Liver (tissue), 9 donors: ENCODE data around the gene POU3F2. TPM values are rescaled to one million over a fixed set of nuclear protein-coding genes. Genes with fewer than 3 reads are reported as not detected.
A peak's percentile ranks its signal among the peaks of the same experiment; 100 is the strongest.

Experiments used
- DNase-seq: peaks from one replicate; pipeline ENCODE4 v3.0.0-alpha.2; 2017; ENCODE audit warnings: low spot score
- H3K27ac ChIP-seq, 2 donors: one replicate each; pipeline ENCODE4 v1.7.0; 2013; ENCODE audit warnings: inconsistent platforms in 2 of 2, low read length in 2 of 2, control low read depth in 1 of 2, low read depth in 1 of 2, mild to moderate bottlenecking in 1 of 2
- H3K27me3 ChIP-seq, 4 donors: one replicate each; pipeline versions ENCODE4 v1.6.1 to v1.7.0; 2013; ENCODE audit warnings: low read length in 3 of 4, inconsistent platforms in 1 of 4, mild to moderate bottlenecking in 1 of 4, moderate library complexity in 1 of 4; ENCODE audit not compliant: control insufficient read depth in 4 of 4, insufficient read depth in 4 of 4
- H3K36me3 ChIP-seq, 4 donors: one replicate each; pipeline versions ENCODE4 v1.6.1 to v1.7.0; 2013; ENCODE audit warnings: low read length in 3 of 4, mild to moderate bottlenecking in 3 of 4, low read depth in 1 of 4, moderate library complexity in 1 of 4; ENCODE audit not compliant: control insufficient read depth in 4 of 4, insufficient read depth in 3 of 4
- H3K4me1 ChIP-seq, 4 donors: one replicate each; pipeline versions ENCODE4 v1.6.1 to v1.7.0; 2013; ENCODE audit warnings: low read length in 3 of 4, mild to moderate bottlenecking in 3 of 4, moderate library complexity in 1 of 4; ENCODE audit not compliant: control insufficient read depth in 4 of 4, insufficient read depth in 4 of 4
- H3K4me3 ChIP-seq, 3 donors: one replicate each; pipeline versions ENCODE4 v1.6.1 to v1.7.0; 2013; ENCODE audit warnings: low read length in 3 of 3, control low read depth in 1 of 3, low read depth in 1 of 3, mild to moderate bottlenecking in 1 of 3
- H3K9ac ChIP-seq, 2 donors: one replicate each; pipeline ENCODE4 v1.7.0; 2013; ENCODE audit warnings: low read length in 2 of 2, mild to moderate bottlenecking in 2 of 2, moderate library complexity in 2 of 2, control low read depth in 1 of 2, low read depth in 1 of 2
- H3K9me3 ChIP-seq, 4 donors: one replicate each; pipeline versions ENCODE4 v1.6.1 to v1.7.0; 2013; ENCODE audit warnings: low read length in 3 of 4; ENCODE audit not compliant: control insufficient read depth in 4 of 4
- EGR1 ChIP-seq, 2 donors: IDR thresholded peaks; 2 replicates each; pipeline ENCODE4 v1.6.1; 2016 to 2018; ENCODE audit warnings: antibody characterized with exemption in 2 of 2, low read depth in 2 of 2
- FOXA1 ChIP-seq: IDR thresholded peaks from 2 replicates; pipeline ENCODE4 v1.6.1; 2016; ENCODE audit warnings: antibody characterized with exemption
- FOXA2 ChIP-seq: IDR thresholded peaks from 2 replicates; pipeline ENCODE4 v1.6.1; 2016; ENCODE audit warnings: antibody characterized with exemption
- GABPA ChIP-seq, 2 donors: IDR thresholded peaks in 1 of 2; conservative IDR thresholded peaks in 1 of 2; 2 replicates each; pipeline ENCODE4 v1.6.1; 2016; ENCODE audit warnings: antibody characterized with exemption in 2 of 2, mild to moderate bottlenecking in 1 of 2, moderate library complexity in 1 of 2
- HNF4A ChIP-seq, 2 donors: conservative IDR thresholded peaks; 2 replicates each; pipeline ENCODE4 v1.6.1; 2016; ENCODE audit warnings: antibody characterized with exemption in 2 of 2, mild to moderate bottlenecking in 2 of 2
- HNF4G ChIP-seq: IDR thresholded peaks from 2 replicates; pipeline ENCODE4 v1.6.1; 2016; ENCODE audit warnings: antibody characterized with exemption
- JUND ChIP-seq, 2 donors: IDR thresholded peaks; 2 replicates each; pipeline ENCODE4 v1.6.1; 2016; ENCODE audit warnings: antibody characterized with exemption in 2 of 2
- NR2F2 ChIP-seq: IDR thresholded peaks from 2 replicates; pipeline ENCODE4 v1.6.1; 2016; ENCODE audit warnings: antibody characterized with exemption
- RAD21 ChIP-seq, 2 donors: IDR thresholded peaks; 2 replicates each; pipeline ENCODE4 v1.6.1; 2016; ENCODE audit warnings: antibody characterized with exemption in 2 of 2, mild to moderate bottlenecking in 2 of 2
- RXRA ChIP-seq, 2 donors: IDR thresholded peaks; 2 replicates each; pipeline ENCODE4 v1.6.1; 2017 to 2018; ENCODE audit warnings: antibody characterized with exemption in 2 of 2, mild to moderate bottlenecking in 1 of 2
- SP1 ChIP-seq: IDR thresholded peaks from 2 replicates; pipeline ENCODE4 v1.6.1; 2018; ENCODE audit warnings: antibody characterized with exemption, mild to moderate bottlenecking
- TAF1 ChIP-seq: conservative IDR thresholded peaks from 2 replicates; pipeline ENCODE4 v1.6.1; 2016; ENCODE audit warnings: antibody characterized with exemption, mild to moderate bottlenecking
- YY1 ChIP-seq: IDR thresholded peaks from 2 replicates; pipeline ENCODE4 v1.6.1; 2016; ENCODE audit warnings: antibody characterized with exemption, mild to moderate bottlenecking
- WGBS: extraction: QIAGEN DNeasy Blood & Tissue Kit; methylation state at CpG from one replicate; pipeline ENCODE4 v1.1.7; 2013; 5-methylcytosine and 5-hydroxymethylcytosine counted together
- polyA plus RNA-seq, 2 donors: library from polyadenylated mRNA; stranded (reverse) in 1 of 2; unstranded in 1 of 2; fragments of 200-250 nt in 1 of 2; fragments of >200 nt in 1 of 2; fragmentation: Nextera tagmentation in 1 of 2; extraction: Ambion mirVana in 1 of 2; gene quantifications; one replicate each; pipeline versions ENCODE4 v1.2.1 to v1.2.3, GENCODE V29; 2013 to 2015
- total RNA-seq, 2 donors: library from RNA; depleted of rRNA; stranded (reverse); fragments of >200 nt; gene quantifications; one replicate each; pipeline ENCODE4 v1.2.3, GENCODE V29; 2014
- TF ChIP-seq, protein P1 (sequence below): IDR thresholded peaks from 2 replicates; pipeline ENCODE4 v1.6.1; 2016; ENCODE audit warnings: antibody characterized with exemption
- TF ChIP-seq, protein P2 (sequence below): fragments of 150-350 bp; IDR thresholded peaks from 2 replicates; pipeline ENCODE4 v1.5.1; 2017; ENCODE audit warnings: improper control_type of control experiment, low read depth, low read length; ENCODE audit not compliant: missing input control
- TF ChIP-seq, protein P3 (sequence below): IDR thresholded peaks from 2 replicates; pipeline ENCODE4 v1.6.1; 2016; ENCODE audit warnings: antibody characterized with exemption
- TF ChIP-seq, protein P4 (sequence below): IDR thresholded peaks from 2 replicates; pipeline ENCODE4 v1.6.1; 2016; ENCODE audit warnings: antibody characterized with exemption, mild to moderate bottlenecking
- TF ChIP-seq, protein P5 (sequence below): IDR thresholded peaks from 2 replicates; pipeline ENCODE4 v1.6.1; 2016; ENCODE audit warnings: antibody characterized with exemption
- donor health status: healthy.
- donor health status: healthy.
- donor health status: healthy.
- donor health status: healthy.
- donor health status: healthy.

POU3F2 gene
- total and polyA plus RNA-seq, 4 donors, result not detected

DNA sequence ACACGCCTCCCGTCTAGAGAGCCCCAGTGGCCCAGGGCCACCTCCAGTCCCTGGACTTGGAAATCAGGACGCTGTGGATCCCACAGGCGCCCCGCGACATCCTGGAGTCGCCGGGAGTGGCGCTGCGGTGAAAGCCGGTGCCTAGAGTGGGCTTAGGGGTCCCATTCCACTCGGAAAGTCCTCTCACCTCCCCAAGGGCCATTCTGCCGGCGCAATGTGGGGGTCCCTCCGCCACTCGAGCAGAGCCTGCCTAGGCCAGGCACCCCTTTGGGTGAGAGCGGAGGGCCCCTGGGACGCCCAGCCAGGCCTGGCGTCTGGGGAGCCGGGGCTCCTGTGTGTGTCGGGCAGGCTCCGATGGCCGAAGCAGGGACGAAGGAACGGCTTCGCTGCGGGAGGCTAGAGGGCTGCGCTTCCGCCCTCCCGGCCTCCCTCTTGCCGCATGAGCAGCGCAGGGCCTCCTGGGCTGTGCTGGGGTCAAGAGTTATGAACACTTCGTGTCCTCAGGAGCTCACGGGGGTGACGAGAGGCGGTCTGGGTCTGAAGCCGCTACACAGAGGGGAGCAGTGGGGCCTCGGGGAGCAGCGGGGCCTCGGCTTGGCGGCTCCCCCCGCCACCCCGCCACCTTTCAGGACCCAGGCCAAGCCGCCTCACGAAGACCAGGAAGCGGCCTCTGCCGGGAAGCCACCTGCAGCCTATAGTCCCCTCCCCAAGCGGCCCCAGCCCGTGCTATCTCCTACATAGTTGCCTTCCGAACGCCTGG, 13.6 kb downstream of the POU3F2 start:
- 12% methylated on average over 51 of the region's 51 CpGs for WGBS
- Histone ChIP-seq H3K4me1 (peaks cover 10 to 24% (median 14%) of the 10 kb centered on the region in 4 donors), H3K9me3 (no peaks in the 10 kb centered on the region), H3K27me3 (peaks cover 0 to 14% (median 7%) of the 10 kb centered on the region in 4 donors), H3K9ac (no peak overlapping the region), H3K27ac (no peak overlapping the region), H3K4me3 (peak overlapping the region in 1 of 3 donors; percentile 17), H3K36me3 (no peaks in the 10 kb centered on the region)
- no peak for DNase-seq
- TF ChIP-seq, protein P1, sequence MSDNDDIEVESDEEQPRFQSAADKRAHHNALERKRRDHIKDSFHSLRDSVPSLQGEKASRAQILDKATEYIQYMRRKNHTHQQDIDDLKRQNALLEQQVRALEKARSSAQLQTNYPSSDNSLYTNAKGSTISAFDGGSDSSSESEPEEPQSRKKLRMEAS, result no peak
- TF ChIP-seq RXRA (IDR thresholded peaks at IDR 0.05), result no peak
- TF ChIP-seq JUND (IDR thresholded peaks at IDR 0.05), result no peak
- no peak for TF ChIP-seq YY1
- TF ChIP-seq, protein P2, sequence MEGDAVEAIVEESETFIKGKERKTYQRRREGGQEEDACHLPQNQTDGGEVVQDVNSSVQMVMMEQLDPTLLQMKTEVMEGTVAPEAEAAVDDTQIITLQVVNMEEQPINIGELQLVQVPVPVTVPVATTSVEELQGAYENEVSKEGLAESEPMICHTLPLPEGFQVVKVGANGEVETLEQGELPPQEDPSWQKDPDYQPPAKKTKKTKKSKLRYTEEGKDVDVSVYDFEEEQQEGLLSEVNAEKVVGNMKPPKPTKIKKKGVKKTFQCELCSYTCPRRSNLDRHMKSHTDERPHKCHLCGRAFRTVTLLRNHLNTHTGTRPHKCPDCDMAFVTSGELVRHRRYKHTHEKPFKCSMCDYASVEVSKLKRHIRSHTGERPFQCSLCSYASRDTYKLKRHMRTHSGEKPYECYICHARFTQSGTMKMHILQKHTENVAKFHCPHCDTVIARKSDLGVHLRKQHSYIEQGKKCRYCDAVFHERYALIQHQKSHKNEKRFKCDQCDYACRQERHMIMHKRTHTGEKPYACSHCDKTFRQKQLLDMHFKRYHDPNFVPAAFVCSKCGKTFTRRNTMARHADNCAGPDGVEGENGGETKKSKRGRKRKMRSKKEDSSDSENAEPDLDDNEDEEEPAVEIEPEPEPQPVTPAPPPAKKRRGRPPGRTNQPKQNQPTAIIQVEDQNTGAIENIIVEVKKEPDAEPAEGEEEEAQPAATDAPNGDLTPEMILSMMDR, result no peak
- TF ChIP-seq FOXA1, result no peak
- TF ChIP-seq NR2F2, result no peak
- TF ChIP-seq FOXA2, result no peak
- no peak for TF ChIP-seq GABPA (IDR thresholded peaks at IDR 0.05 in 1 of 2, conservative IDR thresholded peaks at IDR 0.05 in 1 of 2)
- TF ChIP-seq HNF4A (conservative IDR thresholded peaks at IDR 0.05), result no peak
- no peak for TF ChIP-seq SP1
- no peak for TF ChIP-seq EGR1 (IDR thresholded peaks at IDR 0.05; ENCODE audit: low read depth in 2 of 2)
- TF ChIP-seq TAF1, result no peak
- TF ChIP-seq, protein P3, sequence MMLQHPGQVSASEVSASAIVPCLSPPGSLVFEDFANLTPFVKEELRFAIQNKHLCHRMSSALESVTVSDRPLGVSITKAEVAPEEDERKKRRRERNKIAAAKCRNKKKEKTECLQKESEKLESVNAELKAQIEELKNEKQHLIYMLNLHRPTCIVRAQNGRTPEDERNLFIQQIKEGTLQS, result no peak
- TF ChIP-seq, protein P4, sequence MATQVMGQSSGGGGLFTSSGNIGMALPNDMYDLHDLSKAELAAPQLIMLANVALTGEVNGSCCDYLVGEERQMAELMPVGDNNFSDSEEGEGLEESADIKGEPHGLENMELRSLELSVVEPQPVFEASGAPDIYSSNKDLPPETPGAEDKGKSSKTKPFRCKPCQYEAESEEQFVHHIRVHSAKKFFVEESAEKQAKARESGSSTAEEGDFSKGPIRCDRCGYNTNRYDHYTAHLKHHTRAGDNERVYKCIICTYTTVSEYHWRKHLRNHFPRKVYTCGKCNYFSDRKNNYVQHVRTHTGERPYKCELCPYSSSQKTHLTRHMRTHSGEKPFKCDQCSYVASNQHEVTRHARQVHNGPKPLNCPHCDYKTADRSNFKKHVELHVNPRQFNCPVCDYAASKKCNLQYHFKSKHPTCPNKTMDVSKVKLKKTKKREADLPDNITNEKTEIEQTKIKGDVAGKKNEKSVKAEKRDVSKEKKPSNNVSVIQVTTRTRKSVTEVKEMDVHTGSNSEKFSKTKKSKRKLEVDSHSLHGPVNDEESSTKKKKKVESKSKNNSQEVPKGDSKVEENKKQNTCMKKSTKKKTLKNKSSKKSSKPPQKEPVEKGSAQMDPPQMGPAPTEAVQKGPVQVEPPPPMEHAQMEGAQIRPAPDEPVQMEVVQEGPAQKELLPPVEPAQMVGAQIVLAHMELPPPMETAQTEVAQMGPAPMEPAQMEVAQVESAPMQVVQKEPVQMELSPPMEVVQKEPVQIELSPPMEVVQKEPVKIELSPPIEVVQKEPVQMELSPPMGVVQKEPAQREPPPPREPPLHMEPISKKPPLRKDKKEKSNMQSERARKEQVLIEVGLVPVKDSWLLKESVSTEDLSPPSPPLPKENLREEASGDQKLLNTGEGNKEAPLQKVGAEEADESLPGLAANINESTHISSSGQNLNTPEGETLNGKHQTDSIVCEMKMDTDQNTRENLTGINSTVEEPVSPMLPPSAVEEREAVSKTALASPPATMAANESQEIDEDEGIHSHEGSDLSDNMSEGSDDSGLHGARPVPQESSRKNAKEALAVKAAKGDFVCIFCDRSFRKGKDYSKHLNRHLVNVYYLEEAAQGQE, result no peak
- no peak for TF ChIP-seq RAD21 (IDR thresholded peaks at IDR 0.05)
- TF ChIP-seq, protein P5, sequence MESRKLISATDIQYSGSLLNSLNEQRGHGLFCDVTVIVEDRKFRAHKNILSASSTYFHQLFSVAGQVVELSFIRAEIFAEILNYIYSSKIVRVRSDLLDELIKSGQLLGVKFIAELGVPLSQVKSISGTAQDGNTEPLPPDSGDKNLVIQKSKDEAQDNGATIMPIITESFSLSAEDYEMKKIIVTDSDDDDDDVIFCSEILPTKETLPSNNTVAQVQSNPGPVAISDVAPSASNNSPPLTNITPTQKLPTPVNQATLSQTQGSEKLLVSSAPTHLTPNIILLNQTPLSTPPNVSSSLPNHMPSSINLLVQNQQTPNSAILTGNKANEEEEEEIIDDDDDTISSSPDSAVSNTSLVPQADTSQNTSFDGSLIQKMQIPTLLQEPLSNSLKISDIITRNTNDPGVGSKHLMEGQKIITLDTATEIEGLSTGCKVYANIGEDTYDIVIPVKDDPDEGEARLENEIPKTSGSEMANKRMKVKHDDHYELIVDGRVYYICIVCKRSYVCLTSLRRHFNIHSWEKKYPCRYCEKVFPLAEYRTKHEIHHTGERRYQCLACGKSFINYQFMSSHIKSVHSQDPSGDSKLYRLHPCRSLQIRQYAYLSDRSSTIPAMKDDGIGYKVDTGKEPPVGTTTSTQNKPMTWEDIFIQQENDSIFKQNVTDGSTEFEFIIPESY, result no peak
- TF ChIP-seq HNF4G, result no peak
